T-cell (primary cell): Measurements from ENCODE around the gene VCL. TPM values are rescaled to one million over a fixed set of nuclear protein-coding genes. Genes with fewer than 3 reads are reported as not detected.

Experiments
- ATAC-seq, 4 experiments: fragments of 200-7000 bp in 3 of 4; fragments of 150-1000 bp in 1 of 4; cut with Tn5 transposase; replicated peaks in 1 of 4; 1 replicate in 3 of 4; 2 replicates in 1 of 4; pipeline ENCODE4 v1.10.0; 2021; ENCODE audit warnings: moderate library complexity in 3 of 4, mild to moderate bottlenecking in 2 of 4, moderate number of reproducible peaks in 1 of 4
- CTCF ChIA-PET, 2 donors: fragments of 300-600 bp; sonication (Branson Sonifier 250); formaldehyde crosslinking; loops; one replicate each; lab custom pipeline; 2022; ENCODE audit warnings: antibody characterized with exemption in 2 of 2; lab: Charles Lee
- POLR2A ChIA-PET, 2 donors: fragments of 300-600 bp; sonication (Branson Sonifier 250); formaldehyde crosslinking; loops; one replicate each; lab custom pipeline; 2022; ENCODE audit warnings: antibody characterized with exemption in 2 of 2; lab: Charles Lee
- DNase-seq, 35 experiments: peaks; one replicate each; pipeline versions ENCODE4 v3.0.0 to v3.0.0-alpha.2; 2013 to 2023
- H3K27ac ChIP-seq: one replicate; pipeline ENCODE4 v1.5.1; 2013; ENCODE audit warnings: low read length
- H3K27me3 ChIP-seq, 2 experiments: replicated peaks in 1 of 2; 1 replicate in 1 of 2; 2 replicates in 1 of 2; pipeline versions ENCODE4 v1.6.1 to v1.7.0; 2013; ENCODE audit warnings: low read length in 1 of 2, mixed read lengths in 1 of 2; ENCODE audit not compliant: control insufficient read depth in 2 of 2, insufficient read depth in 2 of 2; ENCODE audit errors: extremely low read depth in 1 of 2
- H3K36me3 ChIP-seq, 2 donors: 1 replicate in 1 of 2; 2 replicates in 1 of 2; pipeline versions ENCODE4 v1.6.1 to v1.7.0; 2013; ENCODE audit warnings: low read length in 1 of 2; ENCODE audit not compliant: control insufficient read depth in 2 of 2, insufficient read depth in 1 of 2; ENCODE audit errors: extremely low read depth in 1 of 2
- H3K4me1 ChIP-seq, 2 experiments: 1 replicate in 1 of 2; 2 replicates in 1 of 2; pipeline versions ENCODE4 v1.6.1 to v1.7.0; 2013; ENCODE audit warnings: low read length in 2 of 2, mixed read lengths in 1 of 2; ENCODE audit not compliant: insufficient read depth in 2 of 2, control insufficient read depth in 1 of 2; ENCODE audit errors: extremely low read depth in 1 of 2
- H3K4me3 ChIP-seq, 2 donors: 1 replicate in 1 of 2; 2 replicates in 1 of 2; pipeline versions ENCODE4 v1.5.1 to v1.7.0; 2013; ENCODE audit warnings: mild to moderate bottlenecking in 2 of 2, low read length in 1 of 2, moderate library complexity in 1 of 2; ENCODE audit not compliant: control insufficient read depth in 1 of 2; ENCODE audit errors: extremely low read depth in 1 of 2
- H3K9me3 ChIP-seq: 2 replicates; pipeline ENCODE4 v1.7.0; 2013
- H3K27ac Mint-ChIP-seq, 2 donors: one replicate each; pipeline ENCODE4 v1.8.0; 2020 to 2021; ENCODE audit warnings: mild to moderate bottlenecking in 2 of 2, mixed read lengths in 2 of 2
- H3K27me3 Mint-ChIP-seq, 2 donors: one replicate each; pipeline ENCODE4 v1.8.0; 2021 to 2022; ENCODE audit warnings: mixed read lengths in 2 of 2
- H3K36me3 Mint-ChIP-seq: one replicate; pipeline ENCODE4 v1.8.0; 2021; ENCODE audit warnings: mixed read lengths
- H3K4me1 Mint-ChIP-seq, 3 donors: one replicate each; pipeline ENCODE4 v1.8.0; 2020 to 2022; ENCODE audit warnings: mixed read lengths in 3 of 3, mild to moderate bottlenecking in 1 of 3
- H3K4me3 Mint-ChIP-seq, 3 donors: one replicate each; pipeline ENCODE4 v1.8.0; 2020 to 2022; ENCODE audit warnings: mild to moderate bottlenecking in 3 of 3, mixed read lengths in 3 of 3, moderate library complexity in 3 of 3
- H3K9me3 Mint-ChIP-seq, 3 donors: one replicate each; pipeline ENCODE4 v1.8.0; 2020 to 2022; ENCODE audit warnings: mixed read lengths in 3 of 3
- WGBS: methylation state at CpG from one replicate; pipeline ENCODE4 v1.1.5; 2013; ENCODE audit warnings: missing lambda C conversion rate; ENCODE audit not compliant: insufficient coverage; 5-methylcytosine and 5-hydroxymethylcytosine counted together
- total RNA-seq, 35 experiments: library from RNA in 6 of 35; stranded (reverse) in 6 of 35; fragments of 120-200 nt in 1 of 35; gene quantifications; one replicate each; pipeline versions ENCODE4 v1.2.1 to v1.2.4 and lab custom pipeline; 2013 to 2026

Gene VCL
- total RNA-seq, 5 donors from 2014 or later (not counting 1 experiment from before 2014, with no cell fraction given) = 22.6 to 48.7 (median 27.0) TPM

DNA sequence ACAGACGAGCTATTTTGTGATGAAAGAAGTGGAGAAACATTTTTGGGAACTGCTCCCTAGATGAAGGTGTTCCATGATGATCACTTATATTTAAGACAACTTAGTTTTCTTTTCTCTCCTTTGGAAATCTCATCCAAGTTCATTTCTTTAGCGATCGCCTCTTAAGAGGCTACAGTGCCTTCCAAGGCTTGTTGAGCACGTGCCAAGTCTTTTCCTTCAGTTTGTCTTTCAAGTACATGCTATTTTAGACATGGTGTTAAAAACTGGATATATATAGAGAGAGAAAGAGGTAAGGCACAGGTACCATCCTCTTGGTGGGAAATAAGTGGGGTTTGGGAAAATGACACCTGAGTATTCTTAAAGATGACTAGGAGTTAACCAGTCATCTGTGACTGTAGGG, 155.8 kb downstream of the VCL start:
- H3K27me3 Mint-ChIP-seq = no peaks in the 10 kb centered on the region
- Histone ChIP-seq H3K27ac (no peak overlapping the region), H3K4me3 (no peak overlapping the region), H3K27me3 (no peaks in the 10 kb centered on the region), H3K9me3 (no peaks in the 10 kb centered on the region), H3K36me3 (no peaks in the 10 kb centered on the region), H3K4me1 (peaks cover 9 to 19% of the 10 kb centered on the region in 2 experiments)
- H3K4me1 Mint-ChIP-seq = peaks cover 38 to 42% (median 41%) of the 10 kb centered on the region in 3 donors
- H3K9me3 Mint-ChIP-seq = no peaks in the 10 kb centered on the region
- ChIA-PET POLR2A (interaction anchor here in 1 of 2 donors (0.7 kb wide), 1 partner anchor 50 kb away, joined by 3 read pairs; no protein-coding TSS in a partner anchor), CTCF (no interaction called here)
- H3K27ac Mint-ChIP-seq = no peak overlapping the region
- ATAC-seq (no peak), DNase-seq (no peak)
- no peak overlapping the region for H3K4me3 Mint-ChIP-seq
- H3K36me3 Mint-ChIP-seq = no peaks in the 10 kb centered on the region
- WGBS = no CpG with 5 or more reads among the region's 4 CpGs

DNA sequence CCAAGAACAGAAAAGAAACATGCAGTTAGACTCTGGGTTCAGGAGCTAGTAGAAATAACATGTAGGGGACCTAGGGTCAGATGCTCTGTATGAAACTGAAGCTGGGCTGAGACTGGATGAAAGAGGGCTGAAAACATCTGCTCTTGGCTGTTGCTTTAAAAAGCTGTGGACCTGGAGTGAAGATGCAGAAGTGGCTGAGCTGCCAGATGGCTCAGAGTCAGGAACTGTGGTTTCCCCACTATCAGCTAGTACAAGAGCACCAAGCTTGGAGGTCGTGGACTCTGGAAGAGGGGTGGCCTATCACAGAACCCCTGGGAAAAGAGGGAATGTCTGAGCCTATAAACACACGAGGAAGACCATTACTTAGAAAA, 159.0 kb downstream of the VCL start:
- WGBS = no CpG with 5 or more reads among the region's 2 CpGs
- peaks cover 34 to 43% (median 36%) of the 10 kb centered on the region in 3 donors for H3K4me1 Mint-ChIP-seq
- H3K27ac Mint-ChIP-seq = no peak overlapping the region
- H3K36me3 Mint-ChIP-seq = no peaks in the 10 kb centered on the region
- H3K27me3 ChIP-seq = no peaks in the 10 kb centered on the region
- DNase-seq = no peak
- no peaks in the 10 kb centered on the region for H3K9me3 Mint-ChIP-seq
- ChIA-PET POLR2A (interaction anchor here in 1 of 2 donors (0.6 to 0.7 kb wide), 2 partner anchors 12 to 103 kb away, joined by 3 read pairs; no protein-coding TSS in a partner anchor), CTCF (interaction anchor here (0.5 to 0.7 kb wide), 2 partner anchors 973 to 1060 kb away, joined by 3 to 4 read pairs; no protein-coding TSS in a partner anchor)
- H3K27me3 Mint-ChIP-seq = no peaks in the 10 kb centered on the region
- ATAC-seq = no peak
- peaks cover 3 to 4% of the 10 kb centered on the region in 2 experiments for H3K4me1 ChIP-seq
- H3K36me3 ChIP-seq = no peaks in the 10 kb centered on the region
- no peak overlapping the region for H3K4me3 Mint-ChIP-seq
- H3K27ac ChIP-seq = no peak overlapping the region
- no peaks in the 10 kb centered on the region for H3K9me3 ChIP-seq
- no peak overlapping the region for H3K4me3 ChIP-seq

DNA sequence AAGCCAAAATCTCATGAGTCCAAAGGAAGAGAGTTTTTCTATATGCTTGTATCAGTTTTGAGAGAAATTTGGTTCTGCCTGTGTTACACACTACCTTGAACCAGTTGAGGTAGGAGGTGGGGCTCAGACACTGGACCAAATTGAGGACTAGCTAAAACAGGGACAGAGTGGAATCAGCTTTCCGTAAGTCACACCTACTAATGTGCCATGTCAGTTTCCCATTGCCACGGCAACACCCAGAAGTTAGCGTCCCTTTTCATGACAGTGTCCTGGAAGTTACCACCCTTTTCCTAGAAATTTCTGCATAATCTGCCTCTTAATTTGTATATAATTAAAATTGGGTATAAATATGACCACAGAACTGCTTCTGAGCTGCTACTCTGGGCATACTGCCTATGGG, 162.1 kb downstream of the VCL start:
- POLR2A ChIA-PET = no interaction called here
- Histone ChIP-seq H3K27me3 (no peaks in the 10 kb centered on the region), H3K36me3 (no peaks in the 10 kb centered on the region), H3K9me3 (no peaks in the 10 kb centered on the region), H3K27ac (no peak overlapping the region), H3K4me1 (peaks cover 0 to 3% of the 10 kb centered on the region in 2 experiments), H3K4me3 (no peak overlapping the region)
- Mint-ChIP-seq H3K4me3 (no peak overlapping the region), H3K27me3 (no peaks in the 10 kb centered on the region), H3K27ac (no peak overlapping the region), H3K9me3 (no peaks in the 10 kb centered on the region), H3K36me3 (peaks cover 4% of the 10 kb centered on the region), H3K4me1 (peaks cover 25 to 27% (median 26%) of the 10 kb centered on the region in 3 donors)
- DNase-seq = no peak
- CTCF ChIA-PET = no interaction called here
- no peak for ATAC-seq
- WGBS = no CpG with 5 or more reads among the region's 3 CpGs

DNA sequence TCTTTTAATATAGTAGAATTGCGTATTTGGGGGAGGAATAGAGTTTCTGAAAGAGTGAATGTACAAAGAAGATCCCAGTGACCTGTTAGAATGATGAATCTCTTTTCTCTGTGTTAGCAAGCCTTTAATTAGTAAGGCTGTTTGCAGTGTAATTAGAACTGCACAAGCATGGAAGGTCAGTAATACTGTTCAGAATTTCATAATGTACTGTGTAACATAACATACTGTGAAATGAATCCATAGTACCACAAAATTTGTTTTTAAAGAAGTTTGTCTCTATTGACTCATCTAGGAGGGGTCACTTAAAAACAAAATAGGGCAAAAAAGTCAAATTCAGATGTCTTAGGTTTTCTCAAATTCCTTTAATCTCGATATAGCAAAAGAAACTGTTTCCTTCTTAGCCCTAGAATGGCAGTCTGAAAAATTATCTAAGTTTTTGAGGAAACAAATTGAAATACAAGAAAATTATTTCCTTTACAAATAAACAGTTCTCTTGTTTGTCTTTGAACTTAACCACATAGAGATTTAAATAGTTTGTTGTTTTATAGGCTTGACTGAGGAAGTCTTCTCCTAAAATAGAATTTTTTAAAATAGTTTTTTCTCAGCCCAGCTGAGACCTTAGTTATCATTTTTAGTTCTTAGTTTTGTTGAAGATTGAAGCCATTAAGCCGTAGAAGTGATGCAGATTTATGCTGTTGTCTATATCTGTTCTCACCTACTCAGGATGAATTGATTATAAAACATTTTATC, 165.6 kb downstream of the VCL start:
- Histone ChIP-seq H3K36me3 (no peaks in the 10 kb centered on the region), H3K27ac (no peak overlapping the region), H3K27me3 (no peaks in the 10 kb centered on the region), H3K4me1 (peaks cover 0 to 3% of the 10 kb centered on the region in 2 experiments), H3K9me3 (no peaks in the 10 kb centered on the region), H3K4me3 (no peak overlapping the region)
- ChIA-PET CTCF (no interaction called here), POLR2A (interaction anchor here in 1 of 2 donors (1.0 kb wide), 1 partner anchor 301 kb away, joined by 4 read pairs; no protein-coding TSS in a partner anchor)
- H3K36me3 Mint-ChIP-seq = peaks cover 4% of the 10 kb centered on the region
- H3K27me3 Mint-ChIP-seq = no peaks in the 10 kb centered on the region
- H3K4me1 Mint-ChIP-seq = peaks cover 20 to 25% (median 21%) of the 10 kb centered on the region in 3 donors
- WGBS = no CpG with 5 or more reads among the region's 3 CpGs
- no peak for ATAC-seq
- no peak overlapping the region for H3K4me3 Mint-ChIP-seq
- DNase-seq = no peak
- no peak overlapping the region for H3K27ac Mint-ChIP-seq
- no peaks in the 10 kb centered on the region for H3K9me3 Mint-ChIP-seq

DNA sequence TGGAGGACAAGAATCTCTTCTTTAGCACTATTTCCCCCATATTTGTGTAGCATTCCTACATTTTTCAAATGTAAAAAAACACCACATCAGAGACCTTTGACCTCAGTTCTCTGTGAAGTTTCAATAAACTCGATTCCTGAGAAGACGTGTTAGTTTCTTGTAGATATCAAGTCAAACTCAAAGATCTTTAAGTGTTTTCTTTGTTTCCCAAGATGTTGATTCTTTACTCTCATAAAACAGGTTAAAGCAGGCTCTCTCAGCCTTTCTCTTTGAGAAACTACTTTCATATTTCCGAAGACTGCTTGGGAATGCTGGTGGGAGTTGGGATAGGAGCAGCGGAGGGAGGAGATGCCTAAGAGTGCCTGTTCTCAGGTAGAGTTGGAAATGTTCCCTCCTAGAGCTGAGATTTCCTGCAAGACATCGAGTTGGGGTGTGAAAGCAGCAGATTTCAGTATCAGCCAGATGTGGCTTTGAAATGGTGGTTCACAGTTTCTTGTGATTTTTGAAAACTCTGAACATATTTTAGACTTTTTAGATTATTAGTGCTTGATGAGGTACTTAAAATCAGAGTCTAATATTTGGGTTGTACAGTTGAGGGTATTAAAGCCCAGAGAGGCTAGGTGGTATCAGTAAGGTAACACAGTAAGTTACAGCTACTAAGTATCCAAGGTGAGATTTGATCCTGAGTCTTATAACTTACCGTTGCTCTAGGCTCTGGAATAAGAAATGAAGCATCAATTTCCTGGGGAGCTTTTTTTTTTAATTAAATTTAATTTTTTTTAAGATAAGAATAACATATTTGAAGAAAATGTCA, 167.0 kb downstream of the VCL start:
- 58% methylated on average over 2 of the region's 6 CpGs for WGBS
- H3K27me3 ChIP-seq = no peaks in the 10 kb centered on the region
- ChIA-PET CTCF (interaction anchor here (0.6 to 0.7 kb wide), 3 partner anchors 98 to 1010 kb away, joined by 3 read pairs; no protein-coding TSS in a partner anchor), POLR2A (interaction anchor here in 1 of 2 donors (0.6 kb wide), 1 partner anchor 12 kb away, joined by 3 read pairs; no protein-coding TSS in a partner anchor)
- H3K4me1 Mint-ChIP-seq = peaks cover 26 to 31% (median 30%) of the 10 kb centered on the region in 3 donors
- no peaks in the 10 kb centered on the region for H3K36me3 ChIP-seq
- H3K9me3 Mint-ChIP-seq = no peaks in the 10 kb centered on the region
- H3K4me3 Mint-ChIP-seq = no peak overlapping the region
- DNase-seq = no peak
- no peak overlapping the region for H3K27ac ChIP-seq
- H3K4me3 ChIP-seq = no peak overlapping the region
- peaks cover 3% of the 10 kb centered on the region in 2 experiments for H3K4me1 ChIP-seq
- H3K36me3 Mint-ChIP-seq = peaks cover 4% of the 10 kb centered on the region
- no peaks in the 10 kb centered on the region for H3K27me3 Mint-ChIP-seq
- H3K9me3 ChIP-seq = no peaks in the 10 kb centered on the region
- H3K27ac Mint-ChIP-seq = no peak overlapping the region
- no peak for ATAC-seq

DNA sequence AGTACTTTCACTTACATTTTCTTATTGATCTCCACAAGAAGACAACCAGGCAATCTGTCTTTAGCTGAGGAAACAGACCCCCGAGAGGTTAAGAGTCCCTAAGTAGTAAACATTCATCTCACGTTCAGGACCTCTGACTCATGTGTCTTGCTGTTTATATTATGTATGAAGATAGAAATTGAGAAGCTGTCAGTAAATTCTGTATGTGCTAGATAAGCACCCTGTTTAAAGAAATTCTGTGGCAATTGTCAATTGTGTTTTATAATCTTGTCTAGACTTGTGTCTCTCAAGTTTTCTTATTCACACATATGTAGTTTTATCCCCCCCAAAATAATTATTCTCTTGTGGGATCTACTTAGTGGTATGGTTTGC, 167.6 kb downstream of the VCL start:
- POLR2A ChIA-PET = interaction anchor here in 1 of 2 donors (0.6 kb wide), 1 partner anchor 11 kb away, joined by 3 read pairs; no protein-coding TSS in a partner anchor
- Histone ChIP-seq H3K27me3 (no peaks in the 10 kb centered on the region), H3K9me3 (no peaks in the 10 kb centered on the region), H3K4me3 (no peak overlapping the region), H3K4me1 (peaks cover 3% of the 10 kb centered on the region in 2 experiments), H3K36me3 (no peaks in the 10 kb centered on the region), H3K27ac (no peak overlapping the region)
- H3K4me3 Mint-ChIP-seq = no peak overlapping the region
- no peaks in the 10 kb centered on the region for H3K9me3 Mint-ChIP-seq
- no peaks in the 10 kb centered on the region for H3K27me3 Mint-ChIP-seq
- DNase-seq (no peak), ATAC-seq (no peak)
- H3K4me1 Mint-ChIP-seq = peaks cover 26 to 31% (median 30%) of the 10 kb centered on the region in 3 donors
- no CpG with 5 or more reads among the region's 2 CpGs for WGBS
- CTCF ChIA-PET = interaction anchor here (0.5 to 0.7 kb wide), 3 partner anchors 98 to 1010 kb away, joined by 3 read pairs; no protein-coding TSS in a partner anchor
- peaks cover 4% of the 10 kb centered on the region for H3K36me3 Mint-ChIP-seq
- no peak overlapping the region for H3K27ac Mint-ChIP-seq
